Measurements from ENCODE around the gene TBC1D10B.
"Not testable (repeated sequence)": the region's sequence is repeated elsewhere in the genome, so short reads cannot be mapped to it uniquely, and the experiment has no call there.

The TBC1D10B gene

DNA sequence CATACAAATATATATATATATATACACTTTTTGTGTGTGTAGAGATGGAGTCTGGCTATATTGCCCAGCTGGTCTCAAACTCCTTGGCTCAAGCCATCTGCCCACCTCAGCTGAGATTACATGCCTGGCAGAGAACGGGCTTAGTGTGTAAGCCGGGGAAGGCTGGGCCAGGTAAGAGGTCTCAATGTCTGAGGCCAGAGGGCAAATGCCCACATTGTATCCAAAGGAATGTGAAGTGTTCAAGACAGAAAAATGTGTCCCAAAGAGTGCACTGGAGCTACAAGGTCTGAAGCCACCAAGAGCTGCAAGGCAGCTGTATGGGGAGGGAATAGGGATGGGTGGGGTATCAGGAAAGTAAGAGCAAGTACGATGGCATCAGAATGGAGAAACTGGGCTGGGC is 24.0 kb downstream of the TBC1D10B start:
- H3K27me3 ChIP-seq (replicated peaks in 2 of 5; ENCODE audit: control insufficient read depth in 4 of 5, insufficient read depth in 5 of 5, low read length in 4 of 5) = no peaks in the 10 kb centered on the region
- ChIA-PET CTCF (interaction anchor here (1.2 kb wide), 1 partner anchor 17 kb away, joined by 3 read pairs; no protein-coding TSS in a partner anchor), POLR2A (interaction anchor here (0.6 kb wide), 1 partner anchor 209 kb away, joined by 3 read pairs; no protein-coding TSS in a partner anchor)
- H3K4me1 ChIP-seq (ENCODE audit: control extremely low read depth in 1 of 4, control insufficient read depth in 4 of 4, insufficient read depth in 4 of 4, low read length in 3 of 4) = peaks cover 0 to 24% (median 4%) of the 10 kb centered on the region in 4 experiments
- no peak for DNase-seq
- peaks cover 4 to 12% (median 11%) of the 10 kb centered on the region in 4 experiments for H3K36me3 ChIP-seq (ENCODE audit: control insufficient read depth in 4 of 4, insufficient read depth in 4 of 4, low read length in 3 of 4)
- 100% methylated on average over 3 of the region's 3 CpGs for WGBS (ENCODE audit: insufficient coverage)
- no peak overlapping the region for H3K4me3 ChIP-seq (ENCODE audit: control insufficient read depth in 1 of 7, extremely low read depth in 1 of 7, insufficient read depth in 4 of 7, low read depth in 2 of 7, low read length in 6 of 7)
- no peak overlapping the region for H3K27ac ChIP-seq (ENCODE audit: insufficient read depth in 1 of 2, low read depth in 1 of 2, low read length in 2 of 2, poor library complexity in 1 of 2, severe bottlenecking in 2 of 2)
- no peaks in the 10 kb centered on the region for H3K9me3 ChIP-seq (ENCODE audit: control extremely low read depth in 1 of 5, control insufficient read depth in 4 of 5, insufficient read depth in 2 of 5, low read depth in 1 of 5, low read length in 4 of 5)

DNA sequence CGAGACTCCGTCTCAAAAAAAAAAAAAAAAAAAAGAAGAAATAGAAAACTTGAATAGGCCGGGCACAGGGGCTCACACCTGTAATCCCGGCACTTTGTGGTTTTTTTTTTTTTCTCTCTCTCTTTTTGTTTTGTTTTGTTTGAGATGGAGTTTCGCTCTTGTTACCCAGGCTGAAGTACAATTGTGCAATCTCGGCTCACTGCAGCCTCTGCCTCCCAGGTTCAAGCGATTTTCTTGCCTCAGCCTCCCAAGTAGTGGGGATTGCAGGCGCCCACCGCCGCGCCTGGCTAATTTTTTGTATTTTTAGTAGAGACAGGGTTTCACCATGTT is 26.8 kb downstream of the TBC1D10B start:
- CTCF ChIA-PET = interaction anchor here (1.3 kb wide), 1 partner anchor 10 kb away, joined by 4 read pairs; no protein-coding TSS in a partner anchor
- H3K27ac ChIP-seq (ENCODE audit: insufficient read depth in 1 of 2, low read depth in 1 of 2, low read length in 2 of 2, poor library complexity in 1 of 2, severe bottlenecking in 2 of 2); H3K27me3 ChIP-seq (replicated peaks in 2 of 5; ENCODE audit: control insufficient read depth in 4 of 5, insufficient read depth in 5 of 5, low read length in 4 of 5); DNase-seq; POLR2A ChIA-PET; H3K9me3 ChIP-seq (ENCODE audit: control extremely low read depth in 1 of 5, control insufficient read depth in 4 of 5, insufficient read depth in 2 of 5, low read depth in 1 of 5, low read length in 4 of 5); H3K4me3 ChIP-seq (ENCODE audit: control insufficient read depth in 1 of 7, extremely low read depth in 1 of 7, insufficient read depth in 4 of 7, low read depth in 2 of 7, low read length in 6 of 7); H3K36me3 ChIP-seq (ENCODE audit: control insufficient read depth in 4 of 4, insufficient read depth in 4 of 4, low read length in 3 of 4): not testable (repeated sequence)
- peaks cover 0 to 12% (median 0%) of the 10 kb centered on the region in 4 experiments for H3K4me1 ChIP-seq (ENCODE audit: control extremely low read depth in 1 of 4, control insufficient read depth in 4 of 4, insufficient read depth in 4 of 4, low read length in 3 of 4)
- WGBS (ENCODE audit: insufficient coverage) = 92% methylated on average over 2 of the region's 11 CpGs

DNA sequence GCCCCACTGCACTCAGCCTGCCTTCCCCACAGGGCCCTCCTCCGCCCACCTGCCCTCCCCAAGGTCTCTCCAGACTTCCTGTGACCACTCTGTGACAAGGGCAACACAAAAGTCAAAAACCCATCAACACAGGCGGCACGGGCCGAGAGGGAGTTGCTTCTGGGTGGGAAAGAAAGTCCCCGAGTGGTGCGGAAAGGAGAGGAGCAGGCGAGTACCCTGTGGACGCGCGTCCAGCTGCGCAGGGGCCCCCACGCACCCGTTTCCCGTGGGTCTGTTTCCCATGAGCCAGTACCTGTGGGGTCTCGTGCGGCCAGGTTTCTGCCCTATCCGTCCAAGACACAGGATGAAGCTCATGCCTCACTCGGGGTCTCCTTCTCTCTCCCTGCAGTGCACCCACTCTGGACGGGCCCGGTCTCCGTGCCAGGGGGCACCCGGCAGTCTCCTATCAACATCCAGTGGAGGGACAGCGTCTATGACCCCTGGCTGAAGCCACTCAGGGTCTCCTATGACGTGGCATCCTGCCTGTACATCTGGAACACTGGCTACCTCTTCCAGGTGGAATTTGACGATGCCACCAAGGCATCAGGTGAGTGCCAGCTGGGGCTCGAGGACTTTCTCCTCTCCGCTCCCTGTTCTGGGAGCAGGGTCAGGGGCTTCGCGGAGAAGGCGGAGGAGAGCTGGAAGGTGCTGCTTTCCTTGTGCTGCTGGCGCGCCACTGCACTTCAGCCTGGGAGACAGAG is 27.4 kb downstream of the TBC1D10B start:
- no peak for DNase-seq
- H3K9me3 ChIP-seq (ENCODE audit: control extremely low read depth in 1 of 5, control insufficient read depth in 4 of 5, insufficient read depth in 2 of 5, low read depth in 1 of 5, low read length in 4 of 5) = no peaks in the 10 kb centered on the region
- no peak overlapping the region for H3K4me3 ChIP-seq (ENCODE audit: control insufficient read depth in 1 of 7, extremely low read depth in 1 of 7, insufficient read depth in 4 of 7, low read depth in 2 of 7, low read length in 6 of 7)
- peaks cover 0 to 12% (median 0%) of the 10 kb centered on the region in 4 experiments for H3K4me1 ChIP-seq (ENCODE audit: control extremely low read depth in 1 of 4, control insufficient read depth in 4 of 4, insufficient read depth in 4 of 4, low read length in 3 of 4)
- H3K27ac ChIP-seq (ENCODE audit: insufficient read depth in 1 of 2, low read depth in 1 of 2, low read length in 2 of 2, poor library complexity in 1 of 2, severe bottlenecking in 2 of 2) = no peak overlapping the region
- ChIA-PET POLR2A (interaction anchor here (0.6 kb wide), 1 partner anchor 27 kb away, joined by 3 read pairs; no protein-coding TSS in a partner anchor), CTCF (interaction anchor here (0.5 to 1.3 kb wide), 2 partner anchors 9 to 11 kb away, joined by 3 to 4 read pairs; no protein-coding TSS in a partner anchor)
- 93% methylated on average over 27 of the region's 32 CpGs for WGBS (ENCODE audit: insufficient coverage)
- H3K27me3 ChIP-seq (replicated peaks in 2 of 5; ENCODE audit: control insufficient read depth in 4 of 5, insufficient read depth in 5 of 5, low read length in 4 of 5) = no peaks in the 10 kb centered on the region
- peaks cover 0 to 2% (median 0%) of the 10 kb centered on the region in 4 experiments for H3K36me3 ChIP-seq (ENCODE audit: control insufficient read depth in 4 of 4, insufficient read depth in 4 of 4, low read length in 3 of 4)

DNA sequence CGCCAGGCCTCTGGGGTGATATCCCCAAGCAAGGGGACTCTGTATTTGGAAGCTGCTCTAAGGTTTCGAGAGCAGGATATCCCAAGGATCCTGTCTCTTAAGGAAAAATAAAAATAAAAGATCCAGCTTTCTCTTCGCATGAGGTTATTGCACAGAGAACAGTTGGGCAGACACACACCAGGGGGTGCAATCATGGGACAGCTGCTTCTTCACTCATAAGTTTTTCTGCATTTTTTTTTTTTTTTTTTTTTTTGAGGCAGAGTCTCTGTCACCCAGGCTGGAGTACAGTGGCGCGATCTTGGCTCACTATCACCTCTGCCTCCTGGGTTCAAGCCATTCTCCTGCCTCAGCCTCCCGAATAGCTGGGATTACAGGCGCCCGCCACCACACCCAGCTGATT is 28.3 kb downstream of the TBC1D10B start:
- peak in 2 of 3 donors; percentile 21 to 22 for DNase-seq
- H3K27ac ChIP-seq (ENCODE audit: insufficient read depth in 1 of 2, low read depth in 1 of 2, low read length in 2 of 2, poor library complexity in 1 of 2, severe bottlenecking in 2 of 2); H3K4me3 ChIP-seq (ENCODE audit: control insufficient read depth in 1 of 7, extremely low read depth in 1 of 7, insufficient read depth in 4 of 7, low read depth in 2 of 7, low read length in 6 of 7); H3K27me3 ChIP-seq (replicated peaks in 2 of 5; ENCODE audit: control insufficient read depth in 4 of 5, insufficient read depth in 5 of 5, low read length in 4 of 5); H3K36me3 ChIP-seq (ENCODE audit: control insufficient read depth in 4 of 4, insufficient read depth in 4 of 4, low read length in 3 of 4); H3K9me3 ChIP-seq (ENCODE audit: control extremely low read depth in 1 of 5, control insufficient read depth in 4 of 5, insufficient read depth in 2 of 5, low read depth in 1 of 5, low read length in 4 of 5): not testable (repeated sequence)
- peaks cover 0 to 20% (median 7%) of the 10 kb centered on the region in 4 experiments for H3K4me1 ChIP-seq (ENCODE audit: control extremely low read depth in 1 of 4, control insufficient read depth in 4 of 4, insufficient read depth in 4 of 4, low read length in 3 of 4)
- 90% methylated on average over 2 of the region's 8 CpGs for WGBS (ENCODE audit: insufficient coverage)
- CTCF ChIA-PET = interaction anchor here (1.1 to 1.3 kb wide), 2 partner anchors 12 to 17 kb away, joined by 3 to 4 read pairs; no protein-coding TSS in a partner anchor
- POLR2A ChIA-PET = interaction anchor here (0.6 kb wide), 1 partner anchor 26 kb away, joined by 3 read pairs; no protein-coding TSS in a partner anchor

DNA sequence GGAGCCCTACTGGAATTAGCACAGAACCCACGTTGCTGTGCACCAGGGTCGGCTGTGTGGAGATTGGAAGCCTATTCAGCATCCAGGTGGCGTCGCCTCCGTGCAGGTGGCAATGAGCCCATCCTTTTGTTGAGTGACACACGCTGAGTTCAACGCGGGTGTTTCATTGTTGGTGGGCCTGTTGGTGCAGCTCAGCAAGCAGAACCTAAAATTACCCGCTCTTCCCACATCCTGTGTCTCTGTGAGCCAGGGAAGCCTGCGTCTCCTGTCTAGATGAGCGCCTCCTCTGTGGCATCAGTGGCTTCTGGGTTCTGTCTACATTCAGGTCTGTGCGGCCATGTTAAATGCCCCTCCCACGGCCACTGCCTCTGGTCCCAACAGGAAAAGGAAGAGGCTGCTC is 29.7 kb downstream of the TBC1D10B start:
- H3K27me3 ChIP-seq (replicated peaks in 2 of 5; ENCODE audit: control insufficient read depth in 4 of 5, insufficient read depth in 5 of 5, low read length in 4 of 5) = no peaks in the 10 kb centered on the region
- no peak overlapping the region for H3K4me3 ChIP-seq (ENCODE audit: control insufficient read depth in 1 of 7, extremely low read depth in 1 of 7, insufficient read depth in 4 of 7, low read depth in 2 of 7, low read length in 6 of 7)
- no peak overlapping the region for H3K27ac ChIP-seq (ENCODE audit: insufficient read depth in 1 of 2, low read depth in 1 of 2, low read length in 2 of 2, poor library complexity in 1 of 2, severe bottlenecking in 2 of 2)
- peaks cover 0 to 25% (median 12%) of the 10 kb centered on the region in 4 experiments for H3K4me1 ChIP-seq (ENCODE audit: control extremely low read depth in 1 of 4, control insufficient read depth in 4 of 4, insufficient read depth in 4 of 4, low read length in 3 of 4)
- peaks cover 0 to 2% (median 0%) of the 10 kb centered on the region in 4 experiments for H3K36me3 ChIP-seq (ENCODE audit: control insufficient read depth in 4 of 4, insufficient read depth in 4 of 4, low read length in 3 of 4)
- DNase-seq = no peak
- H3K9me3 ChIP-seq (ENCODE audit: control extremely low read depth in 1 of 5, control insufficient read depth in 4 of 5, insufficient read depth in 2 of 5, low read depth in 1 of 5, low read length in 4 of 5) = no peaks in the 10 kb centered on the region
- 95% methylated on average over 13 of the region's 13 CpGs for WGBS (ENCODE audit: insufficient coverage)
- ChIA-PET CTCF (interaction anchor here (1.2 kb wide), 1 partner anchor 69 kb away, joined by 3 read pairs; no protein-coding TSS in a partner anchor), POLR2A (no interaction called here)

DNA sequence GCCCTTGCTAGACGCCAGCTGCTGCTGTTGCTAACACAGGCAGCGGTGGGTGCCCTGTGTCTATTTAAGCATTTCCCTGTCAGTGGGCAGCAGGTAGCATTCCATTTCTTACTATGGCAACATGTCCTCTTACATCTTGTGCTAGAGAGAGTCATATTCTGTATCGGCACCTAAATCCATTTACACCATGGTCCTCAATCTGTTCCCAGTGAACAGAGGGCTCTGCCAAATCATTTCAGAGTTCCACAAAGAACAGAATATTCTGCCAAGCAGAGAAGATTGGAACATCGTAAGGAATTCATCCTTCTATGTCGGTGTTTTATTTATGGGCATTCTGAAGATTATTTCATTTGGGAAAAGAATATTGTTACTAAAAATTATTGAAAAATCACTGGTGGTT is 31.6 kb downstream of the TBC1D10B start:
- H3K4me1 ChIP-seq (ENCODE audit: control extremely low read depth in 1 of 4, control insufficient read depth in 4 of 4, insufficient read depth in 4 of 4, low read length in 3 of 4) = peaks cover 0 to 27% (median 13%) of the 10 kb centered on the region in 4 experiments
- H3K36me3 ChIP-seq (ENCODE audit: control insufficient read depth in 4 of 4, insufficient read depth in 4 of 4, low read length in 3 of 4); CTCF ChIA-PET; H3K4me3 ChIP-seq (ENCODE audit: control insufficient read depth in 1 of 7, extremely low read depth in 1 of 7, insufficient read depth in 4 of 7, low read depth in 2 of 7, low read length in 6 of 7); POLR2A ChIA-PET; H3K27ac ChIP-seq (ENCODE audit: insufficient read depth in 1 of 2, low read depth in 1 of 2, low read length in 2 of 2, poor library complexity in 1 of 2, severe bottlenecking in 2 of 2); DNase-seq; H3K9me3 ChIP-seq (ENCODE audit: control extremely low read depth in 1 of 5, control insufficient read depth in 4 of 5, insufficient read depth in 2 of 5, low read depth in 1 of 5, low read length in 4 of 5); H3K27me3 ChIP-seq (replicated peaks in 2 of 5; ENCODE audit: control insufficient read depth in 4 of 5, insufficient read depth in 5 of 5, low read length in 4 of 5): not testable (repeated sequence)
- 100% methylated on average over 1 of the region's 5 CpGs for WGBS (ENCODE audit: insufficient coverage)

DNA sequence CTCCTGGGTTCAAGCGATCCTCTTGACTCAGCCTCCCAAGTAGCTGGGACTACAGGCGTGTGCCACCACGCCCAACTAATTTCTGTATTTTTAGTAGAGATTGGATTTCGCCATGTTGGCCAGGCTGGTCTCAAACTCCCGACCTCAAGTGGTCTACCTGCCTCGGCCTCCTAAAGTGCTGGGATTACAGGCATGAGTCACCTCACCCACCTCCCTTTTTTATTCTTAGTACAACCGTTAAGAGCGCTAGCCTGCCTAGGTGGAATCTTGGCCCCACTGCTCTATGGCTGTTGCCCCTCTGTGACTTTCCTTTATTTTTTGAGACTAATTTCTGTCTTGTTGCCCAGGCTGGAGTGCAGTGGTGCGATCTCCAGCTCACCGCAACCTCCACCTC is 32.3 kb downstream of the TBC1D10B start:
- peaks cover 0 to 27% (median 13%) of the 10 kb centered on the region in 4 experiments for H3K4me1 ChIP-seq (ENCODE audit: control extremely low read depth in 1 of 4, control insufficient read depth in 4 of 4, insufficient read depth in 4 of 4, low read length in 3 of 4)
- CTCF ChIA-PET; H3K27me3 ChIP-seq (replicated peaks in 2 of 5; ENCODE audit: control insufficient read depth in 4 of 5, insufficient read depth in 5 of 5, low read length in 4 of 5); H3K27ac ChIP-seq (ENCODE audit: insufficient read depth in 1 of 2, low read depth in 1 of 2, low read length in 2 of 2, poor library complexity in 1 of 2, severe bottlenecking in 2 of 2); H3K36me3 ChIP-seq (ENCODE audit: control insufficient read depth in 4 of 4, insufficient read depth in 4 of 4, low read length in 3 of 4); H3K9me3 ChIP-seq (ENCODE audit: control extremely low read depth in 1 of 5, control insufficient read depth in 4 of 5, insufficient read depth in 2 of 5, low read depth in 1 of 5, low read length in 4 of 5); H3K4me3 ChIP-seq (ENCODE audit: control insufficient read depth in 1 of 7, extremely low read depth in 1 of 7, insufficient read depth in 4 of 7, low read depth in 2 of 7, low read length in 6 of 7); DNase-seq; POLR2A ChIA-PET: not testable (repeated sequence)
- WGBS (ENCODE audit: insufficient coverage) = 99% methylated on average over 8 of the region's 10 CpGs

Measured in common myeloid progenitor, CD34-positive (primary cell).